Fibroblast of peridontal ligament (primary cell): ENCODE measurements around the gene GDPD1.
"Not testable (repeated sequence)": the region's sequence is repeated elsewhere in the genome, so short reads cannot be mapped to it uniquely, and the experiment has no call there.

Experiments
- DNase-seq: peaks from one replicate; pipeline ENCODE4 v3.0.0-alpha.2; 2010; ENCODE audit errors: extremely low read depth

GDPD1 gene

GRCh38 chr17:59244081-59244480 is 23.8 kb downstream of the GDPD1 start:
- no peak for DNase-seq

- peak; percentile 5 for DNase-seq
These were observed 34.4 kb downstream of the GDPD1 start for GRCh38 chr17:59254742-59255141.

DNA sequence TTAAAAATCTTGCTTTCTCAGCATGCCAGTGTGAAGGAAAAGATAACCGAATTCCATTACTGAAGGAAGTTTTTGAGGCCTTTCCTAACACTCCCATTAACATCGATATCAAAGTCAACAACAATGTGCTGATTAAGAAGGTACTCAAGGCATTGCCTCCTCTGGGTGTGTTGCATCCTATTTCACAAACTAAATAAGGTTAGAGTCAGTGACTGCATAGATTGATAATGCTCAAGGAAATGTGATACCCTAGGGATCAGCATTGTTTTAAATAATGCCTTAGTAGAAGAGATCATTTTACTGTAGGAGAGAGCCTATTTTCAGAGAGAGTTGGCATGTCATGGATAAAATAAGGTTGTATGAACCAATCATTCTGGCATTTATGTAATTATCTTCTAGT is 36.8 kb downstream of the GDPD1 start:
- DNase-seq: no peak

GRCh38 chr17:59260722-59261121 is 40.4 kb downstream of the GDPD1 start:
- DNase-seq: no peak

DNA sequence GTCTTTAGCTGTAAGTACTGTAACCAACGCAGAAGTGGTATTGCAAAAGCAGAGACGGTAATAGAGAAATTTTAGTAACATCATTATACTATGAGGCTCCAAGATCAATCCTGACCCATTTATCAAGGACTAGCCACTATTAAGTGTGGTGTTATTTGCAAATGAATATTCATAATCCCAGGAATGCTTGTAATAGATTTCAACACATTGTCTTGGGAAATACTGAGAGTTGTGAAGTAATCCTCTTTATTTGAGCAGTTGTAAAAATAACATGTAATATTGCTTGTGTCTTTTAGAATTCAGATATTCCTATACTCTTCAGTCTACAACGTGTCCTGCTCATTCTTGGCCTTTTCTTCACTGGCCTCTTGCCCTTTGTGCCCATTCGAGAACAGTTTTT is 46.4 kb downstream of the GDPD1 start:
- DNase-seq: no peak

DNA sequence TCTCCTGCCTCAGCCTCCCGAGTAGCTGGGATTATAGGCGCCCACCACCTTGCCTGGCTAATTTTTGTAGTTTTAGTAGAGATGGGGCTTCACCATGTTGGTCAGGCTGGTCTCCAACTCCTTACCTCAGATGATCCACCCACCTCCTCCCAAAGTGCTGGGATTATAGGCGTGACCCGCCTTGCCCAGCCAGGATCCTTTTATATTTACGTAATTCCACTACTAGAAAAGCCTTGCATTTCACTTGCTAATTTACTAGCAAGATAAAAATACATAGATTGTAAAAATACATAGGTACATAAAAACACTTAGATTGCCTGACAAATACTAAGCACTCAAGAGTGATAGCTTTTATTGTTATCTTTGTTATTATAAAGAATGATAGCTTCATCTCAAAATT is 47.5 kb downstream of the GDPD1 start:
- DNase-seq: no peak

DNA sequence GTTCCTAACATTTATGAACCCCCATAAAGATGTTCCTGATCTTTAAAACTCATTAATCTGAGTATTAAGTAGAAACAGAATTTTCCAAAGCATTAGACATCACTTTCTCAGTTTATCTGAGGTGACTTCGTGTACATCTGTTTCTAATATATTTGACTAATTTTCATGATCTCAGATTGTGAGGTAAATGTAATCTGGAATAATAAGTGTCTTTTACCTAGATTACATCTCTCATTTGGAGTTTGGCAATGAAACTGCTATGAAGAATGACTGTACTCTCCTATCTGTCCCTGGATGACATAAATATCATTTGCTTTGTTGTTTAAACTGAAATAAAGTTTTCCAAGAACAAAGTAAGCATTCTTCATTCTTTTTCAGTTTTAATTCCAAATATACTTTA is 55.3 kb downstream of the GDPD1 start:
- no peak for DNase-seq

DNA sequence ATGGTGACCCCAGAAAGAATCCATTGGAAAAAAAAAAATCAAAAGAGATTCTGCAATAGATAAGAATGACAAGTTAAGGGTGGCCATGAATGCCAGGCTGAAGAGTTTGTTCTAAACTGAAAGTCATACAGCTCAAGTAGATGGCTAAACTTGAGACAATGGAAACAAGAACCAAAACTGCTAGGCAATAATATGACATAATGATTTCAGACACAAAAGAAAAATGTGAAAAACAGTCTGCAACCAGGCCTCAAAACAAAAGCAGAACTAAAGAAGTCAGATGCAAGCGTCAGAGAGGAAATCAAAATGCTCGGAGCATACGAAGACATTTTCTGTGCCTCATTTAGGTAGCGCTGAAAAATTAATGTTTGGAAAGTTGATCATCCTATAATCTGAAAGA is 56.7 kb downstream of the GDPD1 start:
- DNase-seq: no peak

GRCh38 chr17:59278406-59278805 is 58.1 kb downstream of the GDPD1 start:
- no peak for DNase-seq

DNA sequence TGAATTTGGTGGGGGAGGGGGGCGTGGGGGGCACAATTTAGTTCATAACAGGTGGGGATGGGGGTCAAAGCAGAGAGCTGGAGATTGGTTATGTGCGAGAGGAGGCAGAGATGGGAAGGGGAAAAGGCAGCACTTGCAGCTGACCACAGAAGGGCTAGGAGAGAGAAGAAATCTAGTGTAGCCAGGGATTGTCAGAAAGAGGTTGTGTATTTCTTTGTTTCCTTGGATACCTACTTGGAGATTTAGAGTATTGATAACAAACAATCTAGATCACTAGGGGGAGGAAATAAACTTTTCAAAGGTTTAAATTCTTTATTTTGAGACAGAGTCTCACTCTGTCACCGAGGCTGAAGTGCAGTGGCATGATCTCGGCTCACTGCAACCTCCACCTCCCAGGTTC is 64.0 kb downstream of the GDPD1 start:
- DNase-seq: no peak

DNA sequence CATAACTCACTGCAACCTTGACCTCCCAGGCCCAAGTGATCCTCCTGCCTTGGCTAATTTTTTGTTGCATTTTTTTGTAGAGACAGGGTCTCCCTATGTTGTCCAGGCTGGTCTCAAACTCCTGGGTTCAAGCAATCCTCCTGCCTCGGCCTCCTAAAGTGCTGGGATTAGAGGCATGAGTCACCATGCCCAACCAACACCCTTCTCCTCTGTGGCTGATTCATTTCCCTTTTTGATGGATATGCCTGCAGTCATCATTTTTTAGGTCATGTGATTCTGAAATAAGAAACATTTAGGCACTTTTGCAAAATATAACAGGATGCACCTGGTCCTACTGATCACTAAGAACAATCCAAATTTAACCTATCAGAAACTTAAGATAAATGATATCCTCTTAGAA is 67.1 kb downstream of the GDPD1 start:
- peak; percentile 1 for DNase-seq

DNA sequence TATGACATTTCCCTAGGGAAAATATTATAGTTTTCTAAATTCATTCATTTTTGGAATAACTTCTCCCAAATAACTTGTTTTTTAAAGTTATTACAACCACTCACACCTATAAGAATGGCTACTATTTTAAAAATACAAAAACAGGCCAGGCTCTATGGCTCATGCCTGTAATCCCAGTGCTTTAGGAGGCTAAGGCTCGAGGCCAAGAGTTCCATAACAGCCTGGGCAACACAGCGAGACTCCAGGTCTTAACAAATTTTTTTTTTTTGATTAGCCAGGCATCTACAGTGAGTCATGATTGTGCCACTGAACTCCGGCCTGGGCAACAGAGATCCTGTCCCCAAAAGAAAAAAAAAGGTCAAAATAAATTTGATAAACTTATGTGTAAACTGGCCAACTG is 67.6 kb downstream of the GDPD1 start:
- DNase-seq: no peak

DNA sequence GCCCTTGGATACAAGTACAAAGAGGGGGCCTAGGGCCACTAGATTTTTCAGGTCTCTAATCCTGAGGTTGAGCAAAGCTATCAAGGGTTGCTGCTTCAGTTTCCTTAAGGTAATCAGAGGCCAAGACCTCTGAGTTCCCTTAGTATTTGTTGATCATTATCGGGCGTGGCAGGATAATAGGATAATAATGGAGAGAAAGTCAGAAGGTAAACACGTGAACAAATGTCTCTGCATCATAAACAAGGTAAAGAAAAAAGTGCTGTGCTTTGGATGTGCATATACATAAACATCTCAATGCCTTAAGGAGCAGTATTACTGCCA is 69.6 kb downstream of the GDPD1 start:
- no peak for DNase-seq

DNA sequence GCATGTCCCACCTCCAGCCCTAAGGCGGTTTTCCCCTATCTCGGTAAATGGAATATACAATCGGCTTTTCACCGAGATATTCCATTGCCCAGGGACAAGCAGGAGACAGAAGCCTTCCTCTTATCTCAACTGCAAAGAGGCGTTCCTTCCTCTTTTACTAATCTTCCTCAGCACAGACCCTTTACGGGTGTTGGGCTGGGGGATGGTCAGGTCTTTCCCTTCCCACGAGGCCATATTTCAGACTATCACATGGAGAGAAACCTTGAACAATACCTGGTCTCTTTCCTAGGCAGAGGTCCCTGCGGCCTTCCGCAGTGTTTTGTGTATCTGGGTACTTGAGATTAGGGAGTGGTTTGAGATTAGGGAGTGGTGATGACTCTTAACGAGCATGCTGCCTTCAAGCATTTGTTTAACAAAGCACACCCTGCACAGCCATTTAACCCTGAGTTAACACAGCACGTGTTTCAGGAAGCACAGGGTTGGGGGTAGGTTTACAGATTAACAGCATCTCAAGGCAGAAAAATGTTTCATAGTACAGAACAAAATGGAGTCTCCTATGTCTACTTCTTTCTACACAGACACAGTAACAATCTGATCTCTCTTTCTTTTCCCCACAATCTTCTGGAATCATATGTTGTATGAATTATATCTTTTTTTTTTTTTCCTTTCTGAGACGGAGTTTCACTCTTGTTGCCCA is 70.1 kb downstream of the GDPD1 start:
- not testable (repeated sequence) for DNase-seq

GRCh38 chr17:59292174-59292523 is 71.8 kb downstream of the GDPD1 start:
- DNase-seq: no peak

- DNase-seq: no peak
These were observed 75.9 kb downstream of the GDPD1 start for GRCh38 chr17:59296190-59296589.

DNA sequence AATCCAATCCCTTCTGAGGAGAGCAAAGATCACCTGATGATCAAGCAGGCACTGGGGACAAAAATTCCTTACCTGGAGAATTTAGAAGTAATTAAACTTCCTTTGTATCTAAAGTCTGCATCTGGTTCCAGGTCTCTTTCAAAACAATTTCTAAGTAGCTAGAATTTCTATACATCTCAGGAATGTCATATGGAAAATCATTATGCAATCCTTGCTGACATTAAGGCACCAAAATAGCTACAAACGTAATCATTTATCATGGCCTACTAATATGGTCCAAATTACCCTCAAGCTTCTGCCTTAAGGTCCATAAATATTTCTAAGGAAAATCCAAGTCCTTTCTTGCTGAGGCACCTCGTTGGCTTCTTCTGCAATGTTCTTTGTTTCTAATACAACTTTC is 78.2 kb downstream of the GDPD1 start:
- DNase-seq: no peak

GRCh38 chr17:59299400-59300092 is 79.2 kb downstream of the GDPD1 start:
- no peak for DNase-seq

- DNase-seq: no peak
These were observed 80.6 kb downstream of the GDPD1 start for GRCh38 chr17:59300941-59301340.

GRCh38 chr17:59304811-59305210 is 84.5 kb downstream of the GDPD1 start:
- DNase-seq: no peak

DNA sequence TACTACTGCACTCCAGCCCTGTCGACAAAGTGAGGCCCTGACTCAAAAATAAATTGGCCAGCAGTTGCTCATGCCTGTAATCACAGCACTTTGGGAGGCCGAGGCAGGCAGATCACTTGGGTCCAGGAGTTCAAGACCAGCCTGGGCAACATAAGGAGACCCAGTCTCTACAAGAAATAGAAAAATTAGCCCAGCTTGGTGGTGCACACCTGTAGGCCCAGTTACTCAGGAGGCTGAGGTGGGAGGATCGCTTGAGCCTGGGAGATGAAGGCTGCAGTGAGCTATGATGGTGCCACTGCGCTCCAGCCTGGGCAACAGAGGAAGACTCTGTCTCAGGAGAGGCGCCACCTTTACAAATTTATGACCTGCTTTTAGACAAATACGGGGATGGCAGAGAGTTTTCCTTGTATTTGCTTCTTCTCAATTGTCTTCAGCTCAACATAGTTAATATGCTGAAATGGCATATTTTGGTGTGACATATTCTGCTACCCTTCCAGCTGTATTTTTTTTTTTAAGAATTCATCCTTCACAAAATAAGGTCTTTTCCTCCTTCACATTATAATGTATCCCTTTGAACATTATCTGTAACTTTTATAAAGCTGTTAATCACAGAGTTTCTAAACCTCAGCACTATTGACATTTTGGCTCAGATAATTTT is 90.1 kb downstream of the GDPD1 start:
- DNase-seq: no peak

DNA sequence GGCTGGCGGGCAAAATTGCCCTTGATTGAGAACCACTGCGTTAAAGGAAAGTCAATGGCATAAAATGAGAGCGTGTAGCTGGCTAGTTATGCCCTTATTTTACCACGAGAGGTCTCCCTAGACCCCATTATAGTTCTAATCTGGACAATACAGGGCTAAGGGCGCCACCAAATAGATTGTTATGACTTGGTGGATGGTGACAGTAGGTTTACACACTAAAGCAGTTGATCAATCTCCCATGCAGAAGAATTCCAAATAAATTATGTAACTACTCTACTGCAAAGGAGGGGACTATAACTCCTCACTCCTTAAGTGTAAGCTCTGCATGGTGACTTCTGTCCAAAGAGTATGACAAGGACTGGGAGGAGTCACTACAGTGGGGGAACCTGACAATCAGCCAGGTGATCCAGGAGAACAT is 90.7 kb downstream of the GDPD1 start:
- DNase-seq: peak; percentile 69

DNA sequence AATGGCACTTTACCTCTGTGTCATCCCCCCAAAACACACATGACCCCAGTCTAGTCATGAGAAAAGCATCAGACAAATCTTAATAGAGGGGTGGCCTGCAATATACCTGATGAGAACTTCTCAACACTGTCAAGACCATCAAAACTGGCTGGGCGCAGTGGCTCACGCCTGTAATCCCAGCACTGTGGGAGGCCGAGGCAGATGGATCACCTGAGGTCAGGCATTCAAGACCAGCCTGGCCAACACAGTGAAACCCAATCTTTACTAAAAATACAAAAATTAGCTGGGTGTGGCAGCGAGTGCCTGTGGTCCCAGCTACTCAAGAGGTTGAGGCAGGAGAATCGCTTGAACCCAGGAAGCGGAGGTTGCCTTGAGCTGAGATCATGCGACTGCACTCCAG is 91.2 kb downstream of the GDPD1 start:
- DNase-seq: not testable (repeated sequence)
